Peyer's patch (tissue), 4 donors: ENCODE data around the gene CPSF4. TPM values are rescaled to one million over a fixed set of nuclear protein-coding genes. Genes with fewer than 3 reads are reported as not detected.
A peak's percentile ranks its signal among the peaks of the same experiment; 100 is the strongest.

Experiments
- DNase-seq, 3 donors: peaks; one replicate each; pipeline ENCODE4 v3.0.0-alpha.2; 2017 to 2019
- H3K27ac ChIP-seq, 4 donors: fragments of 200-600 bp; sonication (generic); one replicate each; pipeline ENCODE4 v1.5.1; 2016 to 2019
- H3K27me3 ChIP-seq, 2 donors: fragments of 200-600 bp; sonication (generic); one replicate each; pipeline ENCODE4 v1.5.1; 2019
- H3K36me3 ChIP-seq, 3 donors: fragments of 200-600 bp; sonication (generic); one replicate each; pipeline ENCODE4 v1.5.1; 2016 to 2019
- H3K4me1 ChIP-seq, 4 donors: fragments of 200-600 bp; sonication (generic); one replicate each; pipeline ENCODE4 v1.5.1; 2016 to 2019
- H3K4me3 ChIP-seq, 4 donors: fragments of 200-600 bp; sonication (generic); 1 replicate in 3 of 4; 2 replicates in 1 of 4; pipeline ENCODE4 v1.5.1; 2016 to 2019; ENCODE audit warnings: mild to moderate bottlenecking in 1 of 4
- H3K9me3 ChIP-seq, 4 donors: fragments of 200-600 bp; sonication (generic); one replicate each; pipeline ENCODE4 v1.5.1; 2016 to 2019; ENCODE audit warnings: mild to moderate bottlenecking in 1 of 4
- CTCF ChIP-seq, 6 experiments: fragments of 450-650 bp in 4 of 6; fragments of 200-600 bp in 2 of 6; sonication (generic) in 1 of 6; IDR thresholded peaks; one replicate each; pipeline ENCODE4 v1.5.1; 2017 to 2019; ENCODE audit warnings: antibody characterized with exemption in 6 of 6, mild to moderate bottlenecking in 3 of 6, moderate library complexity in 1 of 6
- POLR2A ChIP-seq, 2 donors: fragments of 450-650 bp; IDR thresholded peaks; one replicate each; pipeline ENCODE4 v1.5.1; 2017; ENCODE audit warnings: antibody characterized with exemption in 2 of 2, mild to moderate bottlenecking in 2 of 2, moderate library complexity in 2 of 2
- total RNA-seq, 4 donors: library from RNA; depleted of rRNA; stranded (reverse); fragments of >200 nt; gene quantifications; one replicate each; pipeline ENCODE4 v1.1.0, GENCODE V29; 2016

The CPSF4 gene
- total RNA-seq, 4 donors from 2014 or later: 21.4 to 42.2 (median 35.5) TPM

- peak overlapping the region; percentile 46 to 59 (median 50) for H3K4me3 ChIP-seq
- DNase-seq: peak in 1 of 3 donors; percentile 36
- peak overlapping the region; percentile 59 to 80 (median 65) for H3K27ac ChIP-seq
- H3K36me3 ChIP-seq: peaks cover 0 to 81% (median 0%) of the 10 kb centered on the region in 3 donors
- TF ChIP-seq POLR2A (IDR thresholded peaks at IDR 0.05): no peak
- peaks cover 0 to 27% (median 15%) of the 10 kb centered on the region in 4 donors for H3K4me1 ChIP-seq
- H3K27me3 ChIP-seq: no peaks in the 10 kb centered on the region
- no peaks in the 10 kb centered on the region for H3K9me3 ChIP-seq
These were observed 45.2 kb upstream of the CPSF4 start for GRCh38 chr7:99393355-99394187.

- H3K4me3 ChIP-seq: no peak overlapping the region
- no peaks in the 10 kb centered on the region for H3K9me3 ChIP-seq
- H3K36me3 ChIP-seq: peaks cover 0 to 81% (median 0%) of the 10 kb centered on the region in 3 donors
- TF ChIP-seq CTCF (IDR thresholded peaks at IDR 0.05) (no peak), POLR2A (IDR thresholded peaks at IDR 0.05) (no peak)
- DNase-seq: no peak
- H3K27me3 ChIP-seq: no peaks in the 10 kb centered on the region
- peaks cover 0 to 27% (median 15%) of the 10 kb centered on the region in 4 donors for H3K4me1 ChIP-seq
- H3K27ac ChIP-seq: no peak overlapping the region
These were observed 44.6 kb upstream of the CPSF4 start for GRCh38 chr7:99394188-99394502.

- H3K27me3 ChIP-seq: no peaks in the 10 kb centered on the region
- H3K36me3 ChIP-seq: peaks cover 0 to 81% (median 0%) of the 10 kb centered on the region in 3 donors
- TF ChIP-seq CTCF (IDR thresholded peaks at IDR 0.05) (no peak), POLR2A (IDR thresholded peaks at IDR 0.05) (no peak)
- H3K4me3 ChIP-seq: no peak overlapping the region
- no peak overlapping the region for H3K27ac ChIP-seq
- no peaks in the 10 kb centered on the region for H3K9me3 ChIP-seq
- peaks cover 0 to 27% (median 15%) of the 10 kb centered on the region in 4 donors for H3K4me1 ChIP-seq
- DNase-seq: no peak
These were observed 43.0 kb upstream of the CPSF4 start for GRCh38 chr7:99395616-99396327.

GRCh38 chr7:99396418-99397296, 42.1 kb upstream of the CPSF4 start:
- peaks cover 0 to 81% (median 0%) of the 10 kb centered on the region in 3 donors for H3K36me3 ChIP-seq
- peaks cover 0 to 22% (median 15%) of the 10 kb centered on the region in 4 donors for H3K4me1 ChIP-seq
- no peaks in the 10 kb centered on the region for H3K9me3 ChIP-seq
- no peaks in the 10 kb centered on the region for H3K27me3 ChIP-seq
- no peak overlapping the region for H3K4me3 ChIP-seq
- no peak for TF ChIP-seq POLR2A (IDR thresholded peaks at IDR 0.05)
- TF ChIP-seq CTCF (IDR thresholded peaks at IDR 0.05): no peak
- DNase-seq: no peak
- H3K27ac ChIP-seq: no peak overlapping the region

GRCh38 chr7:99397297-99397983, 41.3 kb upstream of the CPSF4 start:
- Histone ChIP-seq H3K36me3 (peaks cover 0 to 88% (median 0%) of the 10 kb centered on the region in 3 donors), H3K4me3 (no peak overlapping the region), H3K27ac (no peak overlapping the region), H3K4me1 (peaks cover 0 to 14% (median 8%) of the 10 kb centered on the region in 4 donors), H3K9me3 (no peaks in the 10 kb centered on the region), H3K27me3 (no peaks in the 10 kb centered on the region)
- TF ChIP-seq POLR2A (IDR thresholded peaks at IDR 0.05) (no peak), CTCF (IDR thresholded peaks at IDR 0.05) (no peak)
- DNase-seq: no peak
